ENCODE results near the gene IMMP2L. TPM values are rescaled to one million over a fixed set of nuclear protein-coding genes. Genes with fewer than 3 reads are reported as not detected.

IMMP2L gene
- total and polyA plus RNA-seq, 2 of the 8 experiments (the other 6 are each of a cell fraction or from before 2014, with no cell fraction given), result 2.3 to 10.1 TPM

GRCh38 chr7:111074748-111075146, 487.5 kb downstream of the IMMP2L start:
- H4K5ac ChIP-seq (ENCODE audit: insufficient read length, low read depth, low read length), result no peak overlapping the region
- no peaks in the 10 kb centered on the region for H3K27me3 ChIP-seq (replicated peaks in 1 of 4; ENCODE audit: control insufficient read depth in 3 of 4, extremely low read depth in 1 of 4, insufficient read depth in 3 of 4, low read length in 3 of 4)
- no peaks in the 10 kb centered on the region for H3K36me3 ChIP-seq (ENCODE audit: control insufficient read depth in 2 of 4, insufficient read depth in 4 of 4, low read length in 3 of 4)
- DNase-seq (ENCODE audit: low read depth in 1 of 2, low spot score in 2 of 2), result no peak
- no peak overlapping the region for H3K4me3 ChIP-seq (ENCODE audit: extremely low read depth in 1 of 4, insufficient read depth in 2 of 4, low read depth in 3 of 4, low read length in 4 of 4)
- no peak overlapping the region for H4K91ac ChIP-seq (replicated peaks; ENCODE audit: insufficient read length, low read length)
- CTCF ChIA-PET (ENCODE audit: partially characterized antibody), result interaction anchor here (0.6 kb wide), 1 partner anchor 188 kb away, joined by 4 read pairs; no protein-coding TSS in a partner anchor
- H2AFZ ChIP-seq (ENCODE audit: low read length), result no peak overlapping the region
- H4K20me1 ChIP-seq (replicated peaks in 1 of 2; ENCODE audit: control insufficient read depth in 1 of 2, insufficient read depth in 2 of 2, low read length in 2 of 2), result no peaks in the 10 kb centered on the region
- no peak overlapping the region; the same call in 1 of the 2 replicates for H3K18ac ChIP-seq (ENCODE audit: extremely low read depth, low read length)
- no peak overlapping the region for H2BK120ac ChIP-seq (replicated peaks; ENCODE audit: low read depth, low read length)
- no peaks in the 10 kb centered on the region for H3K79me2 ChIP-seq (ENCODE audit: control insufficient read depth in 1 of 2, insufficient read depth in 2 of 2, low read length in 2 of 2)
- H2BK20ac ChIP-seq (ENCODE audit: low read length), result no peak overlapping the region
- no peak for FAIRE-seq
- WGBS, 2 experiments (ENCODE audit: extremely low coverage in 1 of 2, insufficient coverage in 1 of 2, insufficient read length in 1 of 2, insufficient replicate concordance in 2 of 2, low coverage in 1 of 2, low lambda C conversion rate in 2 of 2, missing lambda C conversion rate in 1 of 2), result 93% methylated on average over 6 of the region's 6 CpGs; no CpG with 5 or more reads in 1 of the 2 experiments
- no peaks in the 10 kb centered on the region for H3K79me1 ChIP-seq (ENCODE audit: low read depth, low read length)
- no peak overlapping the region for H2BK5ac ChIP-seq (ENCODE audit: low read depth, low read length)
- H3K23me2 ChIP-seq (ENCODE audit: low read depth, low read length), result no peaks in the 10 kb centered on the region
- H3K4me2 ChIP-seq (ENCODE audit: insufficient read depth in 1 of 2, low read depth in 2 of 2, low read length in 2 of 2), result no peak overlapping the region
- H2AK5ac ChIP-seq (ENCODE audit: low read depth, low read length), result no peak overlapping the region
- POLR2A ChIA-PET (ENCODE audit: partially characterized antibody), result no interaction called here
- H3K4ac ChIP-seq (replicated peaks; ENCODE audit: insufficient read length, low read depth, low read length), result no peak overlapping the region
- H4K8ac ChIP-seq (ENCODE audit: extremely low read depth, insufficient read depth, low read length), result no peak overlapping the region
- no peak overlapping the region for H3K23ac ChIP-seq (ENCODE audit: insufficient read length)
- H3K56ac ChIP-seq (replicated peaks; ENCODE audit: insufficient read length, low read depth, low read length), result no peak overlapping the region
- no peaks in the 10 kb centered on the region for H3K4me1 ChIP-seq (replicated peaks in 1 of 4; ENCODE audit: control insufficient read depth in 3 of 4, insufficient read depth in 4 of 4, low read length in 3 of 4)
- H3K27ac ChIP-seq (ENCODE audit: low read depth, low read length), result no peak overlapping the region
- H2BK12ac ChIP-seq (ENCODE audit: low read depth, low read length), result no peak overlapping the region
- no peak overlapping the region for H3K14ac ChIP-seq (ENCODE audit: insufficient read length)
- H3K9ac ChIP-seq (replicated peaks in 1 of 4; ENCODE audit: extremely low read depth in 1 of 4, low read depth in 3 of 4, low read length in 3 of 4), result no peak overlapping the region
- no peaks in the 10 kb centered on the region for H3K9me3 ChIP-seq (ENCODE audit: insufficient read depth in 2 of 2, low read depth in 1 of 2, low read length in 1 of 2)
- no peak overlapping the region for H2BK15ac ChIP-seq (ENCODE audit: low read length)
- TF ChIP-seq POLR2A (IDR thresholded peaks at IDR 0.05; ENCODE audit: control extremely low read depth in 1 of 2, low read depth in 2 of 2, low read length in 2 of 2) (no peak), GTF2F1 (IDR thresholded peaks at IDR 0.05; ENCODE audit: borderline replicate concordance, low read depth, low read length) (no peak), CHD2 (IDR thresholded peaks at IDR 0.05; ENCODE audit: low read length) (no peak), SP4 (IDR thresholded peaks at IDR 0.05; ENCODE audit: low read length) (no peak), SRF (IDR thresholded peaks at IDR 0.05; ENCODE audit: low read depth, low read length) (no peak), TAF1 (IDR thresholded peaks at IDR 0.05; ENCODE audit: low read depth, low read length) (no peak), EGR1 (IDR thresholded peaks at IDR 0.05; ENCODE audit: borderline replicate concordance, low read depth, low read length) (no peak), TAF7 (optimal IDR thresholded peaks at IDR 0.05; ENCODE audit: borderline replicate concordance, low read depth, low read length) (no peak), ATF2 (IDR thresholded peaks at IDR 0.05; ENCODE audit: low read length) (no peak), JUN (IDR thresholded peaks at IDR 0.05; ENCODE audit: low read depth, low read length) (no peak), HDAC2 (IDR thresholded peaks at IDR 0.05; ENCODE audit: borderline replicate concordance in 1 of 2, low read depth in 2 of 2, low read length in 2 of 2) (no peak), SP1 (IDR thresholded peaks at IDR 0.05; ENCODE audit: low read depth, low read length) (no peak), E2F6 (IDR thresholded peaks at IDR 0.05) (no peak)

Measured in H1 (cell line).